Progenitor cell of endocrine pancreas (in vitro differentiated cells): Measurements from ENCODE around the gene UBXN11. TPM values are rescaled to one million over a fixed set of nuclear protein-coding genes. Genes with fewer than 3 reads are reported as not detected.

Source experiments
- DNase-seq: peaks from one replicate; pipeline ENCODE4 v3.0.0; 2021; ENCODE audit warnings: low spot score; ENCODE audit not compliant: unreplicated experiment
- H3K27ac Mint-ChIP-seq: 2 replicates; pipeline ENCODE4 v1.8.0; 2021; ENCODE audit warnings: mild to moderate bottlenecking, moderate library complexity, mixed read lengths
- H3K27me3 Mint-ChIP-seq: 2 replicates; pipeline ENCODE4 v1.8.0; 2021; ENCODE audit warnings: mixed read lengths
- H3K36me3 Mint-ChIP-seq: 2 replicates; pipeline ENCODE4 v1.8.0; 2022; ENCODE audit warnings: mixed read lengths; ENCODE audit not compliant: insufficient read depth
- H3K4me1 Mint-ChIP-seq: 2 replicates; pipeline ENCODE4 v1.8.0; 2021; ENCODE audit warnings: low read depth, mixed read lengths
- H3K4me3 Mint-ChIP-seq: 2 replicates; pipeline ENCODE4 v1.8.0; 2021; ENCODE audit warnings: low read depth, mild to moderate bottlenecking, moderate library complexity, mixed read lengths
- H3K9me3 Mint-ChIP-seq: 2 replicates; pipeline ENCODE4 v1.8.0; 2021; ENCODE audit warnings: low read depth, mixed read lengths
- total RNA-seq: library from RNA; stranded (reverse); gene quantifications from 2 replicates; pipeline ENCODE4 v1.2.1, GENCODE V29; 2021
- TF ChIP-seq, protein P1 (sequence below): fragments of 200-600 bp; sonication (generic); IDR thresholded peaks from one replicate; pipeline ENCODE4 v1.5.0; 2021; ENCODE audit warnings: antibody characterized with exemption, mild to moderate bottlenecking; ENCODE audit not compliant: unreplicated experiment

The UBXN11 gene
- total RNA-seq, 1 donor from 2014 or later = 48.9 TPM

- H3K27ac Mint-ChIP-seq = no peak overlapping the region
- H3K36me3 Mint-ChIP-seq = peaks cover 4% of the 10 kb centered on the region
- H3K9me3 Mint-ChIP-seq = no peaks in the 10 kb centered on the region
- DNase-seq = no peak
- TF ChIP-seq, protein P1, sequence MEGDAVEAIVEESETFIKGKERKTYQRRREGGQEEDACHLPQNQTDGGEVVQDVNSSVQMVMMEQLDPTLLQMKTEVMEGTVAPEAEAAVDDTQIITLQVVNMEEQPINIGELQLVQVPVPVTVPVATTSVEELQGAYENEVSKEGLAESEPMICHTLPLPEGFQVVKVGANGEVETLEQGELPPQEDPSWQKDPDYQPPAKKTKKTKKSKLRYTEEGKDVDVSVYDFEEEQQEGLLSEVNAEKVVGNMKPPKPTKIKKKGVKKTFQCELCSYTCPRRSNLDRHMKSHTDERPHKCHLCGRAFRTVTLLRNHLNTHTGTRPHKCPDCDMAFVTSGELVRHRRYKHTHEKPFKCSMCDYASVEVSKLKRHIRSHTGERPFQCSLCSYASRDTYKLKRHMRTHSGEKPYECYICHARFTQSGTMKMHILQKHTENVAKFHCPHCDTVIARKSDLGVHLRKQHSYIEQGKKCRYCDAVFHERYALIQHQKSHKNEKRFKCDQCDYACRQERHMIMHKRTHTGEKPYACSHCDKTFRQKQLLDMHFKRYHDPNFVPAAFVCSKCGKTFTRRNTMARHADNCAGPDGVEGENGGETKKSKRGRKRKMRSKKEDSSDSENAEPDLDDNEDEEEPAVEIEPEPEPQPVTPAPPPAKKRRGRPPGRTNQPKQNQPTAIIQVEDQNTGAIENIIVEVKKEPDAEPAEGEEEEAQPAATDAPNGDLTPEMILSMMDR = no peak
- no peak overlapping the region for H3K4me3 Mint-ChIP-seq
- no peaks in the 10 kb centered on the region for H3K27me3 Mint-ChIP-seq
- H3K4me1 Mint-ChIP-seq = no peaks in the 10 kb centered on the region
These were observed 14.5 kb downstream of the UBXN11 start for GRCh38 chr1:26291939-26292338.

DNA sequence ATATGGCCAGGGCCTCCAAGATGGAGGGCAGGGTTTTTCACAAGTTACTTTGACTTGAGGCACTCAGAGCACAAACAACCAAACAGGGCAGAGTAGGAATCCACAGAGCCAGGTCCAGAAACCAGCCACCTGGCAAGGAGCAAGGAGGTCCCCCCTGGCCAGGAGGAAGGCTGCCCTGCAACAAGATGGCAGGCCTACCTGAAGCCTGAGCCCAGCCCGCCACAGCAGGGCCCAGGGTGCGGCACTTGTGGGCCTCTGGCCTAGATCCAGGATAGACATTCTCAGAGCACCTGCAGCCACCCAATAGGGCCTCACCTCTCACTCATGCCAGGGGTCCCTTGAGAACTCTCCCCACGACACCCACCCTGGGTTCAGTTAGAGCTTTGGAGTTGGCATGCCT is 15.0 kb downstream of the UBXN11 start:
- no peak for DNase-seq
- peaks cover 4% of the 10 kb centered on the region for H3K36me3 Mint-ChIP-seq
- H3K27me3 Mint-ChIP-seq = no peaks in the 10 kb centered on the region
- no peak overlapping the region for H3K27ac Mint-ChIP-seq
- H3K4me1 Mint-ChIP-seq = no peaks in the 10 kb centered on the region
- no peak overlapping the region for H3K4me3 Mint-ChIP-seq
- TF ChIP-seq, protein P1 = no peak
- no peaks in the 10 kb centered on the region for H3K9me3 Mint-ChIP-seq

- Mint-ChIP-seq H3K27me3 (no peaks in the 10 kb centered on the region), H3K9me3 (no peaks in the 10 kb centered on the region), H3K4me1 (no peaks in the 10 kb centered on the region), H3K36me3 (peaks cover 1% of the 10 kb centered on the region), H3K4me3 (no peak overlapping the region), H3K27ac (no peak overlapping the region)
- no peak for DNase-seq
- TF ChIP-seq, protein P1 = no peak
These were observed 15.6 kb downstream of the UBXN11 start for GRCh38 chr1:26290882-26291261.

DNA sequence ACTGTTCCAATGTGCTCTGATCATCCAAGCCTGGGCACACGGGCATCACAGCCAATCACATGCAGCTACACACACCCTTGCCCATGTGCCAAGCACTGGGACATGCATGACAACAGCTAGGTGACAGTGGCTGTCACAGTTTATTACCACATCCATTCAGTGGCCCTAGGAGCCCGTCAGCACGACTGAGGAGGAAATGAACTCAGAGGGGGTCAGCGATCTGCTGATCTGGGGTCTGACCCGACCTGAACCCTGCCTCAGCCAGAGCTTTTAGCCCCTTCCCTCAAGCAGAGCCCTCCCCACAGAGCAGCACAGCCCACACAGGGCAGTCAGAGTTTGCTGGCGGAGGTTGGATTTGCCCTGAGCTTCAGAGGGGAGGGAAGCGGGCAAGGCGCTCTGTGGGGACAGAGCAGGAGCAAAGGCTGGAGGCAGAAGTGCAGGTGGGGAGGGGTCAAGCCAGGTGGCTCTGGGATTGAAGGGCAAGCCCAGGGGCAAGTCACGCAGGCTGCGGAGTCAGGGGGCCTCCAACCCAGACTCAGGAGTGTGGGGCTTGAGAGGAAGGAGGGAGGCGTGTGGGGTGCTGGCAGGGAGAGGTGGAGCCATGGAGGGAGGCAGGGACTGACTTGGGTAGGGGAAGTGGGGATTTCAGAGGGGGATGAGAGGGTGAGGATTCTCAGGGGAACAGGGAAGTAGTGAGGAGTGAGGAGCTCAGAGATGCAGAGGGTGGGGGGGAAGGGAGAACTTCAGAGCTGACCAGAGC is 16.1 kb downstream of the UBXN11 start:
- Mint-ChIP-seq H3K9me3 (no peaks in the 10 kb centered on the region), H3K4me1 (no peaks in the 10 kb centered on the region), H3K27ac (no peak overlapping the region), H3K27me3 (no peaks in the 10 kb centered on the region), H3K36me3 (peaks cover 1% of the 10 kb centered on the region), H3K4me3 (no peak overlapping the region)
- TF ChIP-seq, protein P1 = no peak
- DNase-seq = no peak

- TF ChIP-seq, protein P1 = no peak
- Mint-ChIP-seq H3K9me3 (no peaks in the 10 kb centered on the region), H3K36me3 (peaks cover 4% of the 10 kb centered on the region), H3K27me3 (no peaks in the 10 kb centered on the region), H3K4me3 (no peak overlapping the region), H3K4me1 (peaks cover 1% of the 10 kb centered on the region), H3K27ac (peak overlapping the region; percentile 45)
- no peak for DNase-seq
These were observed 17.0 kb downstream of the UBXN11 start for GRCh38 chr1:26289158-26290059.
